ENCODE measurements around the gene PINLYP.

- TF ChIP-seq, protein P1, sequence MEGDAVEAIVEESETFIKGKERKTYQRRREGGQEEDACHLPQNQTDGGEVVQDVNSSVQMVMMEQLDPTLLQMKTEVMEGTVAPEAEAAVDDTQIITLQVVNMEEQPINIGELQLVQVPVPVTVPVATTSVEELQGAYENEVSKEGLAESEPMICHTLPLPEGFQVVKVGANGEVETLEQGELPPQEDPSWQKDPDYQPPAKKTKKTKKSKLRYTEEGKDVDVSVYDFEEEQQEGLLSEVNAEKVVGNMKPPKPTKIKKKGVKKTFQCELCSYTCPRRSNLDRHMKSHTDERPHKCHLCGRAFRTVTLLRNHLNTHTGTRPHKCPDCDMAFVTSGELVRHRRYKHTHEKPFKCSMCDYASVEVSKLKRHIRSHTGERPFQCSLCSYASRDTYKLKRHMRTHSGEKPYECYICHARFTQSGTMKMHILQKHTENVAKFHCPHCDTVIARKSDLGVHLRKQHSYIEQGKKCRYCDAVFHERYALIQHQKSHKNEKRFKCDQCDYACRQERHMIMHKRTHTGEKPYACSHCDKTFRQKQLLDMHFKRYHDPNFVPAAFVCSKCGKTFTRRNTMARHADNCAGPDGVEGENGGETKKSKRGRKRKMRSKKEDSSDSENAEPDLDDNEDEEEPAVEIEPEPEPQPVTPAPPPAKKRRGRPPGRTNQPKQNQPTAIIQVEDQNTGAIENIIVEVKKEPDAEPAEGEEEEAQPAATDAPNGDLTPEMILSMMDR (IDR thresholded peaks at IDR 0.05) = no peak
- no peak for TF ChIP-seq POLR2A (IDR thresholded peaks at IDR 0.05)
Measured at GRCh38 chr19:43626838-43627237, 51.2 kb downstream of the PINLYP start.

All from lower leg skin (tissue), 3 donors.